HG02763 (cell line): ENCODE data around the gene OVCA2.

Source experiments
- ATAC-seq: cut with Tn5 transposase; IDR thresholded peaks from one replicate; pipeline ENCODE4 v1.9.1; 2021; ENCODE audit warnings: mild to moderate bottlenecking, moderate library complexity; ENCODE audit not compliant: unreplicated experiment

Gene OVCA2

DNA sequence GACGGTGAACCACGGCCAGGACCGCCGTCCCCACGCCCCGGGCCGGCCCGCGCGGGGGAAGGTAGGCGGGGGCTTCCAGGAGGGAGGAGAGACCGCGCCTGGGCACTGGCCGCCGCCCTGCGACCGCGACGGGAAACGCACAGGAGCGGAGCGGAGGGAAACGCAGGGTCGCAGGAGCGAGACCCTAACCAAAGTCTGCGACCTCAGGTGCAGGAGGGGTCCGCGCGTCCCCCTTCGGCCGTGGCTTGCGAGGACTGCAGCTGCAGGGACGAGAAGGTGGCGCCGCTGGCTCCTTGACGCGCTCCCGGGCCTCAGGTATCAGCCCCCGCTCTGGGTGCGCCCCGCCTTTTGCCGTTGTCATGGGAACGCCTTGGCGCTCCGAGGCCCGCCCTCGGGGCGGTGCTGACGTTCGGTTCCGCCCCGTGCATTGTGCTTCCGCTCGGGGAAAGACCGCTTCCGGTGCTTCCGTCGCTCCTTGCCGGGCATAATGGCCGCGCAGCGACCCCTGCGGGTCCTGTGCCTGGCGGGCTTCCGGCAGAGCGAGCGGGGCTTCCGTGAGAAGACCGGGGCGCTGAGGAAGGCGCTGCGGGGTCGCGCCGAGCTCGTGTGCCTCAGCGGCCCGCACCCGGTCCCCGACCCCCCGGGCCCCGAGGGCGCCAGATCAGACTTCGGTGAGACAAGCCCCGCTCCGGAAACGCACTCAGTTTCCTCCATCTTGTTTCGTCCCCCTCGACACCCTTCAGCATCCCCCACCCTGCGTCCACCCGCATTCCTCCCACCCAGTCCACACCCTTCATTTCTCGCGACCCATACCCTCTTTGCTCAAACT lies at the start of gene OVCA2:
TSS of gene OVCA2 (plus strand) at position 462 of the 829 bp plus-strand sequence. CDS start at position 488, 26 bp downstream.
- peak; percentile 91 for ATAC-seq

DNA sequence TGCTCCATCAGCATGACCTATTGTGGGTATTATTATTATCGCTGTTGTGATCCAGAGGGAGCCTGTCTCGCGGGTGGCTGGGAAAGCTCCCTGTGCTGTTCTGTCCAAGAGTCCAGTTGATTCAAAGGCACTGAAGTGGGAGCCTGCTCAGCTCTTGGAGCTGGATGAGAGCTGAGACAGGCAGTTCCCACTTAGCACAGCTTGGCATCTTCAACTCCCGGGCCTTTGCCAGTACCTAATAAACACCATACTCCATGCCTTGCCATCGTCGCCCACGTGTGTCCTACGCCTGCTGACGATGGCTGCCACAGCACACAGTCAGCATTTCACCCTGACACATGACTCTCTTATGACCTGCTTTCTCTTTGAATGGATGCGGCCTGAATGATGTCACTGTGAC lies 49.3 kb upstream of the OVCA2 start:
- no peak for ATAC-seq

DNA sequence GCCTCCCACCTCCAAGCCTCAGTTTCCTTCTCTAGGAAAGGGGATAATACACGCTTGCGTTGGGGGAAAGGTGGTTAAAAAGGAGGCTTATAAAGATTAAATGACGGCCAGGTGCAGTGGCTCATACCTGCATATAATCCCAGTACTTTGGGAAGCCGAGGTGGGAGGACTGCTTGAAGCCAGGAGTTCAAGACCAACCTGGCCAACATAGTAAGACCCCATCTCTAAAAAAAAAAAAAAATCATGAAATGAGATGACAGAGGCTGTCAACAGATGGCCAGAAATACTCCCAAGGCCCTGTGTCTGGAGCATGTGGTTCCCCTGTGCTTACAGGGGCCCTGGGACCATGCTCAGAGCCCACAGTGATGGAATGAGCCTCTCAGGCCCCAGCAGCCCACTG lies 47.1 kb upstream of the OVCA2 start:
- no peak for ATAC-seq

DNA sequence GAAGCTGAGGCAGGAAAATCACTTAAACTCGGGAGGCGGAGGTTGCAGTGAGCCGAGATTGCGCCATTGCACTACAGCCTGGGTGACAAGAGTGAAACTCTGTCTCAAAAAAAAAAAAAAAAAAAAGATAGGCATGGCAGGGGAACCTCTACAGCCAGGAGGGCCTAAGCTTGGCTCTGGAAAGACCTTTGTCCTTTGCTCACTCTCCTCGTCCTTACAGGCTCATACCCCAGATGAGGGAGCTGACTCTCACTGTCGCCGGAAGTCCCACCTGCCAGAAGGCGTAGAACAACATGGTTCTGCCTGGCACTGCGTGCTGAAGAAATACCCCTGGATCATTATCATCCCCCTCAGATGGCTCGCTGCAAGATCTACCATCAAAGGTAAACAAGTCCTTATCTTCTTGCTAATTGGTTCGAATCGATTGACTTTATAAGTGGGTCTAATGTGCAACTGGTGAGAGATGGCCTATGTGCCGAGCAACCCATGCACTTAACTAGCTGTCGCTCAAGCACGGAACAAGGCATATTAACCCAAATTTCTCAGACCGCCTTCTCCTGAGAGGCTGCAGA lies 46.4 kb upstream of the OVCA2 start:
- ATAC-seq, result no peak

DNA sequence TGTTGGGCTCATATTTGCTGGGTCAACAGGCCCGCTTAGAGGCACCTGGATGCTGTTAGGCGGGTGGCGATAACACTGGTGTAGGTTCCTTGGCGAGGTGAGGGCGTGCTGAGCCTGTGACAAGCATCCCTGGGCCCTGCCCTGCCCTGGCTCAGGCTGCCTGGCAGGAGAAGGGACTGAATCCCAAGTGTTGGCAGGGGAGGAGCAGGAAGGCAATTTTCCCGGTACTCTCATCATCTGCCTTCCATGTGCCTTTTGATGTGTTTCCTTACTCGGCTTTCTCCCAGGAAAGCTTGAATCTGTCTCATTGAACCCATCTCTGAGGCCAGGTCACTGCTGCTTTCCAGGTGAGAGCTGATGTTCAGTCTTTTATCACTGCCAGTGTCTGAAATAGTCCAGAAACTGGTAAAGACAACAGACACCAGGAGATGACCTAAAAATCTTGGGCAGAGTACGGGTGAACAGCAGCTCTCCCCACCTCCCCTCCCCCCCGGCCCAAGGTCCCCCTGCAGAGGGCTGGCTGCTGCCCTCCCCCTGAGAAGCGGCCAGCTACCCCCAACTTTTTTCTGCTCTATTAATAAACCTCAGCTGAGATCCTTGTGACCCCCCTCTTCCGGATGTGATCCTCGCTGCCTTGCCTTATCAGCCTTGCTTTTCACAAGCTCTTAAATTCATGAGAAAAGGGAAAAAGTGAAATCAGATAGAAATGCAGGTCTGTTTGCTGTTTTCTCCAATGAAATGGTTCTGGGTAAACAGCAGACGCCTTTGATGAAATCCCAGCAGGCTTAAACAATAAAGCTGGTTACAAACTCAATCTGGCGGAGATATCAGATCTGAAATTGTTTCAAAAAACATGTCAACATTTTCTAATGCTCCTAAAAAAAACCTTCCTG lies 45.7 kb upstream of the OVCA2 start:
- no peak for ATAC-seq

DNA sequence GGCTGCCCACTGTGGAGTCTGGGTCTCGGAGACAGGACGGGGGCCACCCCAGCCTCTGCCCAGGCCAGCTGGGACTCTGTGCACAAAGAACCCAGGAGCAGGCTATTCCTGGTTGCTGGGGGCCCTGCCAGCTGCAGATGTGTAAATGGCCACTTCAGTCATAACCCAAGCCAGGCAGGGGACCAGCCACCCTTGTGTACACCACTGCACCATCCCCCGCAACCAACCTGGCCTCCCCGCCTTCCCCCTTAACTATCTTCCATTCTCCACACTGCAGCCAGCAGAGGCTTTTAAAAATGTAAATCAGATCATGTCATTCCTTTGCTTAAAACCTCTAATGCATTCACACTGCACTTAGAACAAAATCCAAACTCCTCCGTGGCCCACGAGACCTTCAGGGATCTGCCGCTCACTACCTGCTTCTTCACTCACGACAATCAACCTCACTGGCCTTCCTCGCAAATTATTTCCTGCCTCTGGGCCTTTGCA lies 45.0 kb upstream of the OVCA2 start:
- no peak for ATAC-seq

DNA sequence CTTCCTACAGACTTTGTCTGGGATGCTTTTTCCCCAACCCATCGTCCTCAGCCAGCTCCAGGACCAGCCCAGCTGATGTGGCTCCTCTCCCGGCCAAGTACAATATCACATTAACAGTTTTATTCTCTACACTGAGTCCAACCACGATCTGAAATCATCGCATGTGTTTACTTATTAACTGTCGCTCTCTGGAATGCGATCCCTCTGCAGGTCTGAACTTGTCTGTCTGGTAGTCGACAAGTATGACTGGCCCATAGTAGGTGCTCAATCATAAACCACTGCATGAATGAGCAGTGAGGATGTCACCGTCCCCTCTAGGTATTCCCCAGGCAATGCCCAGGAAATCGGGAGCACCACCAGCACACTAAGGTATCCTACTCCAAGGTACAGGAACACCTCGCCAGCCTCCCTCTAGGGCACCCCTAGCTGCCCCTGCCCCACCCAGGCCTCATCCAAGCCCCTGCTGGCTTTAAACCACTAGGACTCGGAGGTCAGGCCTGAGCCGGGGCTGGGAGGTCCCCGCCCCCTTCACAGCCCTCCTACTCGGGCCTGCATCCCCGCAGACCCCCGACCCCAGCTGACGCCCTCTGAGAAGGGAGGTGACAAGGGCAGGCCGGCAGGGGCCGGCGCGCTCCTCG lies 44.4 kb upstream of the OVCA2 start:
- no peak for ATAC-seq

DNA sequence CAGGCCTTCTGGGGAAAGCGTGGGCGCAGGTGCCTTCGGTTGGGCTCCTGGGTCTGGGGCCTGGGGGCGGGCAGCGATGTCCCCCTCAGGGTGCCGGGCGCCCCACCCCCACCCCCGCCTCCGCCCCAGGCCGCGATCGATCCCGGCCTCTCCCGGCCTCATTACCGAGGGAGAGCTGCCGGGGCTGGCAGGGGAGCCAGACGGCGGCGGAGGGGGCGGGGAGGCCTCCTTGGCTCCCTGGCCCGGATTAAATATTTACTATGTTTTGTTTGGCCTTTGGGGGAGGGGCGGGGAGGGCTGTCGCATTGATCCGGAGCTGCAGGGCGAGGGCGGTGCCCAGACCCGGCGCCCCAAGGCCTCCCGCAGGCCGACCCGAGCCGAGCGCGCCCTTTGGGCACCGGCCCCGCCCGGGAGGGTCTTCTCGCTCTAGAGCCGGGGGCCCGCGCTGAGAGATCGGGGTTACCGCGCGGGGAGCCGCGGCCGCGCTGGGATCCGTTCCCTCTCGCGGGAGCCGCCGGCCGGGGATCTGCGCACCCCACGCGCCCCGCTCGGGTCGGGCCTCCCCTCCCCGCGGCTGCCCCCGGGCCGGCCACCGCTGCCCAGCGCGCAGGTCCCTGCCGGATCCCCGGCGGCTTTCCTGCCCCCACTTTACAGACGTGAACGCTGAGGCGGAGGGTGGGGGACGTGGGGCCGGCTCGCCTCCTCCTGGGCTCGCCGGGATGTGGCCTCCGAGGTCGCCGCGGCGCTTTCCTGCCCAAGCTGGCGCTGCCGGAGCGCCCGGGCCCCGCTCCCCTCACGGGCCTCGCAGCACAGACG lies 43.7 kb upstream of the OVCA2 start:
- no peak for ATAC-seq

DNA sequence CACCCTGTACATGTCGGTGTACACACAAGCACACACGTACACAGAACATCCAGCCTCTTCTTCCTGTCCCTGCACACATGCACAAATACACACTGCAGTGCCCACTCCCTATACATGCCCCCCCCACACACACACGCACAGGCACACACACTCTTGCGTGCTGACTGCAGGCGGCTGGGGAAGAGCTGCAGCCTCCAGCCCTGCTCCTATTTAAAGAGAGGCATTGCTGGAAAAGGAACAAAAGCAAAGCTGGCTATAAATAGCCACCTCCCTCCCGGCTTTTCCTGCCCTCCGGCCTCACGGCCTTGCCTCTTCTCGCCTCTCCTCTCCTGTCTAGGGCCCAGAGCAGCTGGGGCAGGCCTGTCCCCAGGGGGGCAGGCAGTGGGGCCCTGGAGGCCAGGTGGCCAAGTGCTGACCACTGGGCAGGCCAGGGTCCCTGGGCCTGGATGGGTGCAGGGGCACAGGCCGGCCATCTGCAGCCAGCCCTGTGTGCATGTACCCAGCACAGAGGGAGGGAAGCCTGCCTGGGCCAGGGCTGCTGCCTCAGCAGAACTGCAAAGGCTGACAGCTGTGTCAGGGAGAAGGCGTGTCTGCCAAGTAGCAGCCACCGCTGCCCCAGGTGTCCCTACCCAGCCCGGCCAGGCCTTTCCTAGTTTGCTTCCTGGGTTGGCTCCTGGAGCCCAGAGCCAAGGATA lies 42.1 kb upstream of the OVCA2 start:
- no peak for ATAC-seq

DNA sequence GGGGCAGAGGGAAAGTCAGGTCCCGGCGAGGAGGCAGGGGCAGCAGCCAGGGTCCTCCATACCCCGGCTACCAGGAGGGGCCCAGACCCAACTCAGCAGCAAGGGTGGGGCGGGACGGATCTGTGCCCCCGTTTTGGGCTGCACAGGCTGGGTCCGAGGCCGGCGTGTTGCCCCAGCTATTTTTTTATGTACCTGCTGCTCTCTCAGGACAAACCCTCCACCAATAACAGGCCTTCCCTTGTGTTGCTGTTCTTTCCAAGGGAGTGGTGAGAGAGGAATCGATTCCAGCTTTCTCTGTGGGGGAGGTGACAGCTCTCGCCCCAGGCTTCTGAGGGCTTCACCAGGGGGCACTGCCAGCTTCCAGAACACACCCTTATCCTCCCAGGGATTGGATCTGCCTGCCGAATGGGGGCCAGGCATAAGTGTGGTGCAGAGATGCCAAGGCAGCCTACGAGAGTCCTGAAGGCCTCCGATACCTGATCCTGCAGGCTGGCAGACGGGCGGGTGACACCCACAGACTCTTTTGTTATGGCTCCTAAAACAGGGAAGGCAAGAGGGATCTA lies 39.0 kb upstream of the OVCA2 start:
- ATAC-seq, result no peak

DNA sequence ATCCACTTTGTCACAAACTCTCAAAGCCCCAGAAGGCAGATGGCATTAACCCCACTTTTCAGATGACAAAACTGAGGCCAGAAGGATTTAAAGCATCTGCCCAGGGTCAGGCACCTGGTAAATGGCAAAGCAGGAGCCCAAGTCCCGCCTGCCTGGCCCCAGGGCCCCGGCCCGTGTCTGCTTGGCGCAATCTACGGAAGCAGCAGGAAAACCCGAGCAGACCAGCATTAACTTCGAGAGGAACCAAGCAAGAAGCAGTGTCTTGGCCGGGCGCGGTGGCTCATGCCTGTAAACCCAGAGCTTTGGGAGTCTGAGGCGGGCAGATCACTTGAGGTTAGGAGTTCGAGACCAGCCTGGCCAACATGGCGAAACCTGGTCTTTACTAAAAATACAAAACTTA lies 38.3 kb upstream of the OVCA2 start:
- ATAC-seq, result no peak

DNA sequence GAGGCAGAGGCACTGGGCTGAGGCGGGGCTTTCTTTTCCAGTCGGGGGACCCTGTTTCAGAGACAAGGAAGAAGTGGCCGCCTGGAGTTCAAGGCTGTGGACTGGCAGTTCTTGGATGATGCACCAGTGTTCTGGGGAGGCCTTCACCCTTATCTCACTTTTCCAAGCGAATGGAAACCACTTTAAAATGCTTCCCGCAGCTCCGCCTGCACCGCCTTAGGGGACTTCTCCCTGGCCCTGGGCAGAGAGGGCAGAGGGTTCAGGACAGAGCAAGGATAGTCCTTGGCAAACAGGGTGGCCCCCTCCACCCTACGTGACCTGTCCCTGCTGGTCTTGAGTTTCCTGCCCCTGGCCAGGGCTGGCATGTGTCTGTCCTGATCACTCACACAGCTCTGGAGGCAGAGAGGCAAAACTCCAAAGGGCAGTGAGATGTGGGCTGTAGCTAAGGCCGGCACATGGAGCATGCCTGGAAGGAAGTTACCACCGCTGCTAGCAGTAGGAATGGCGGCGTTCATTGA lies 37.3 kb upstream of the OVCA2 start:
- no peak for ATAC-seq

DNA sequence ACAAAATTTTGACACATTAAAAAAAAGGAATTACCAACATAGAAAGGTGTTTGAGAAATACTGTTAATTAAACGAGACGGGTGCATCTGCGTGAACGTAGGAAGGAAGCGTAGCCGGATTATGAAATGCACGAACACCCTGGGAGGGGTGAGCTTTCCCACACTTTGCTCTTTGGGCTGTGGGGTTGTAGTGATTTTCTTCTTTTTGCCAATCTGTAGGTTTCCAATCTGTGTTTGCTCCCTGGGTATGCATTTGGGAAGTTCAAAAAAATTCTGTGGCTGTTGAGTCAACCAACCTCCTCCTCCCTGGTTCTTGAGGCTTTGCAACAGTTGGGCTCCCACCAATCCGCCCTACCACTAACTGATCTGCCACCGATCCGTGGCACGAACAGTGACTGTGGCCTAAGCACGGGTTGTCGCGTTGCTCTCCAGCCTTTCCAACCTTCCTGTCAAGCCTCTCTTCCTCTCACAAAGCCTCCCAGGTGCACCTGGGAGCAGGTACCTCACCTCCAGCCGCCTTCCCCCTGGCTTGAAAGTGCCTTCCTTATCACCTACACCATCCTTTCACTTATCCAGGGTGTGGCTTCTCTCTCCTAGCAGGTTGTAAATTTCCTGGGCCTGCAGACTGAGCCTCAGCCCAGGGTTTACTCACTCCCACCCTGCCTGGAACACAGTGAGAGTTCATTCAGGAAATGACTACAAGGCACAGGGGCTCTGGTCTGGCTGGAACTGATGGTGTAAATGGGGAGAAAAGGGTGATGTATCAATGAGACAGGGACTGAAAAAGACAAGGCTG lies 33.3 kb upstream of the OVCA2 start:
- ATAC-seq, result no peak

DNA sequence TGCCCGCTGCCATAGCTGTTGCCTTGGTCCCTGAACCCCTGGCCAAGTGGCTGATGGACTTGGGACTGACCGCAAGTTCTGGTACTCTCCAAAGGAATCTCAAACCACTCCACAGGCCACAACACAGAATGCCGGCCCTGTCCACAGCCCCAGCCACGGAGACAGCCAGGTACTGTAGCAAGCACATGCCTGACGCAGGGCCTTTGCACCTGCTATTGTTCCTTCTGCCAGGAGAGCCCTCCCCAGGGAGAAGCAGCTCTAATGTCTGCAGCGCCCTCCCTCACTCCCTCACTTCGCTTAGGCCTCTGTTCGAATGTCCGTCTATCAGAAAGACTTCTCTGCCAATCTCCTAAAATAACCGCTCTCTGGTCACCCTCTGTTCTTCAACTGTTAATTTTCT lies 32.1 kb upstream of the OVCA2 start:
- ATAC-seq, result no peak

DNA sequence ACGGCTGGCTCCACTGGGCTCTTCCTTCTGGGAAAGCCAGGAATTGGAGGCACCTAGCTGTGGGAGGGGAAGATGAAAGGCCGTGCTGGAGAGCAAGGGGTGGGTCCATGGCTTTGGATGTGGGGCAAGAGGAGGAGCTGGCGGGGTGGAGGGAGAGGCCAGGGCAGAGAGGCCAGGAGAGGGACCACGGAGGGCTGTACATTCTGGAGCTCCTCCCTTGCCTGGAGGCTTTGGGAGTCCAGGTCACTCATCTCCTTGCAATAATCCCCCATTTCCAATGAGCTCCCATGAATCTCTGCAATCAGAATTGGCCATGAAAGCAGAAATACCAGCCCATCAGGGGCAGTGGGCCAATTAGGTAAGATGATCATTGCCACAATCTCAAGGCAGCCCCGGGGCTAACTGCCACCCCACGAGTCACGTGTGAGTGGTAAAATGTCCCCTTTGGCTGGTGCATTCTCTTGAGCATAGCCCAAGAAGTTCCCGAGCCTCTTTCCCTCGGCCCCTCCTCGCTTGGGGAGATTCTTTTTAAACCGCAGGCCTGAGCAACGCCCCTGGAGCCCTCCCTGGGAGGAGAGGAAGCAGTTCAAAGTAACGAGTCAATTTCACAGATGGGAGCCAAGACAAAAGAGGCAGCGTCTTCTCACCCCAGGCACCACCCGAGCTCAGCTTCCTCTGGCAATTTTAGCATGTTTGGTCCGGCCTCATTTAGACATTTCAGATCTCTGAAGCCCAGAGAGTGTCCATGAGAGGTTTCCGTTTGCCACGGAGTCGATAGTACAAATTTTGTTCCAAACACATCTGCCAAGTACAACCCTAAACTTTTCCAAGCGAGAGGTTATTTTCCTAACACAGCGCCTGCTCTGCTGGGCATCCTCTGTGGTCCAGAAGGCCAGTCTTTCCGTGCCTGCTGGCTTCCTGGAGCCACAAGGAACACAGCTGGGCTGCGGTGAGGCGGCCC lies 30.1 kb upstream of the OVCA2 start:
- no peak for ATAC-seq

DNA sequence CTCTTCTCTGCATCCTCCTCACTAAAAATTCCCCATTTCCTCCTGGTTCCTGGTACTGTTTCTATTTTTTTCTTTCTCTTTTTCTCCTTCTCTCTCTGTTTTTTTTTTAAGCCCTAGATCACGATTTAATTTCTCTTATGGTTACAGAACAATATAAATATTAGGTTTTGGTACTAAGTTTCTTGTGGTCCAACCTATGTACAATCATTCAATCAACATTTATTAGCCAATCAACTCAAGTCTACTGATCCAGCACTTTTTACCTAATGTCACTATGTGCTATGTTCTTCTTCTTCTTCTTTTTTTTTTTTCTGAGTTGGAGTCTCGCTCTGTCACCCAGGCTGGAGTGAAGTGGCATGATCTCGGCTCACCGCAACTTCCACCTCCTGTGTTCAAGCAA lies 29.3 kb upstream of the OVCA2 start:
- ATAC-seq, result no peak
